Right hindlimb (tissue), 1 donor: ENCODE measurements around the gene MAD1L1.
"Not testable (repeated sequence)": the region's sequence is repeated elsewhere in the genome, so short reads cannot be mapped to it uniquely, and the experiment has no call there.

Source experiments
- DNase-seq: peaks from one replicate; pipeline ENCODE4 v3.0.0-alpha.2; 2018

The MAD1L1 gene

DNA sequence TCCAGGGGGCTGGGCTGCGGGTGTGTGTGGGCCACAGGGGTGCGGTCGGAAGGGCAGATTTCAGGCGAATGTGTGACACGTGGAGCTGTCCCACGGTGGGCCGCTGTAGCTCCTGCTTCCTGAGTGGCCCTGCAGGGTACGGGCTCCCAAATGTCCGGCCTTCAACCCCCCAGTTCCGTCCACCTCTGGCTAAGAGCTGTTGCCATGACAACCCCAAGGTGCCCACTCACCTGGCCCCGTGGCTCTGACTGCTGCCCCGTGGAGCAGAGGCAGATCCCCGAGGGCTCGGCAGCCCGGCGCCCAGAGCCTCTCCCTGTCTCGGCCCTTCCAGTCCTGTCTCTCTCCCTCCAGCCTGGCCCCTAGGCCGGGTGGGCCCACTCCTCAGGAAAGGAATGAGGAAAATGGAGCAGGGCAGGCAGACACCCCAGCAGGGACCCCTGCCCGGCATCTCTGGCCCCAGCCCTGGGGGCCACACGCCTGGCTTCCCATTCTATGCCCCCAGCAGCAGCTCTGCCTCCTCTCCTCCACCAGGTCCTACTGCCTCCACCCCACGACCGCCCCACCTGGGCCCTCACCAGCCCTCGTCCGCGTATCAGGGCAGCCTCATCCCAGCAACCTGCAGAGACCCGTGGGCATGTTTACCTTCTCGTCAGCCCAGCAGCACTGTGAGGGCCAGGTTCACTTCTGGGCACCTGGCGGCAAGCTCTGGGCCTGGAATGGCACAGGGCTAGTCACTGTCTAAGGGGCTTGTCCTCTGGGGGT, 347.1 kb downstream of the MAD1L1 start:
- no peak for DNase-seq

- no peak for DNase-seq
These were observed 348.0 kb downstream of the MAD1L1 start for GRCh38 chr7:1884583-1885350.

- DNase-seq, result no peak
These were observed 348.7 kb downstream of the MAD1L1 start for GRCh38 chr7:1883834-1884582.

DNA sequence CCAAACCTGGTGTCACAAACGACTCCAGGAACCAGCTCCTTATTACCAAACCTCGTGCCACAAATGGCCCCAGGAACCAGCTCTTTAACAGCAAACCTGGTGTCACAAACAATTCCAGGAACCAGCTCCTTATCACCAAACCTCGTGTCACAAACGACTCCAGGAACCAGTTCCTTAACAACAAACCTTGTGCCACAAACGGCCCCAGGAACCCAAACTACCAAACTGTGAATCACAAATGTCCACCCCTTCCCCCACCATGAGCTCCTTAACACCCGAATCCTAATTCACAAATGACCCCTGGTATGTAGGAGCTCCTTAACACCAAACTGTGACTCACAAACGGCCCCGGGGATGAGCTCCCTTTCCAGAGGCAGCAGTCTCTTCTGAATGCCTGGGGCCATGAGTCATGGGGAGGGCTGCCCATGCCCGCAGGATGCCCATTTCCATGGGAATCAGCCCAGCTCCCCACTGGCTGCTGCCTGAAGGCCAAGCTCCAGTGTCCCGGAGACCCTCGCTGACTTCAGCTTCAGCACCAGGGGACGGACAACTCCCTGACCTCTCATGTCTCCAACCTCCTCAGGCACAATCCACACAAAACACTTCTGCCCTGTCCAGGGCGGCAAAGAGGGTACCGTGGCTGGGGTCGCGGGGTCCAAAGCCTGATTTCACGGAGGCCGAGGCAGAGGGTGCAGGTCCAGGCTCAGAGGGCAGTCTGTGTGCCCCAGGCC, 349.5 kb downstream of the MAD1L1 start:
- no peak for DNase-seq

DNA sequence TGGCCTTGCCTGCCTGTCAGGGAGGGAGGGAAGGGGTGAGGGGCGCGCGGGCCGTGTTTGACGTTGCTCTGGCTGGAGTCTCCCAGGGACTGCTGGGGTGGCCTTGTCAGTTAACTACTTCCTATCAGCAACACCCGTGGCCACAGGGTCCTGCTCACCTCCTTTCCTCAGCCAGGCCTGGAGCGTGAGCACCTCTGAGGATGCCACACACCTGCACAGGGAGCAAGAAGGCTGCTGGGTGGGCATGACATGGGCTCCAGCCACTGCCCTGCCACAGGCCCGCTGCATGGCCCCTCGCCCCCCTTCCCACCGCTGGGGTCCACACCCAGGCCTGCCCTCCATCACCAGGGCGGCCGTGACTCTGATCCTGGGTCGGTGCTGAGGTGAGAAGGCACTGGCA, 350.3 kb downstream of the MAD1L1 start:
- DNase-seq, result no peak

- no peak for DNase-seq
These were observed 350.8 kb downstream of the MAD1L1 start for GRCh38 chr7:1881946-1882345.

DNA sequence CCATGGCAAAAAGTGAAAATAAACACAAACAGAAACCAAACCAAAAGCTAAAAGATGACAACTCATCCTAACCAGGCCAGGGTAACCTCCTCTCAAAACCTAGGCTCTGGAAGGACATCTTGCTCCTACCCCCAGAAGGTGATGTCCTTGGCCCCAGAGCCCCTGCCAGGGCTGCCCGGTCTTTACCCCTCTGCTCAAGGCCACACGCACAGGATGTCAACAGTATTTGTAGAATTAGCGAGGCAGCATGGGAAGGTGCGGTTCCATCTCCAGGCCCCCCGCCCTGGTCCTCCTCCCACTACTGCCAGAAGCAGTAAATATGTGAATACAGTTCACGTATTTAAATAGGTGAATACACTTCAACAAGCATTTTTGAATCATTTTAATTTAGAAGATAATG, 356.1 kb downstream of the MAD1L1 start:
- DNase-seq, result not testable (repeated sequence)

DNA sequence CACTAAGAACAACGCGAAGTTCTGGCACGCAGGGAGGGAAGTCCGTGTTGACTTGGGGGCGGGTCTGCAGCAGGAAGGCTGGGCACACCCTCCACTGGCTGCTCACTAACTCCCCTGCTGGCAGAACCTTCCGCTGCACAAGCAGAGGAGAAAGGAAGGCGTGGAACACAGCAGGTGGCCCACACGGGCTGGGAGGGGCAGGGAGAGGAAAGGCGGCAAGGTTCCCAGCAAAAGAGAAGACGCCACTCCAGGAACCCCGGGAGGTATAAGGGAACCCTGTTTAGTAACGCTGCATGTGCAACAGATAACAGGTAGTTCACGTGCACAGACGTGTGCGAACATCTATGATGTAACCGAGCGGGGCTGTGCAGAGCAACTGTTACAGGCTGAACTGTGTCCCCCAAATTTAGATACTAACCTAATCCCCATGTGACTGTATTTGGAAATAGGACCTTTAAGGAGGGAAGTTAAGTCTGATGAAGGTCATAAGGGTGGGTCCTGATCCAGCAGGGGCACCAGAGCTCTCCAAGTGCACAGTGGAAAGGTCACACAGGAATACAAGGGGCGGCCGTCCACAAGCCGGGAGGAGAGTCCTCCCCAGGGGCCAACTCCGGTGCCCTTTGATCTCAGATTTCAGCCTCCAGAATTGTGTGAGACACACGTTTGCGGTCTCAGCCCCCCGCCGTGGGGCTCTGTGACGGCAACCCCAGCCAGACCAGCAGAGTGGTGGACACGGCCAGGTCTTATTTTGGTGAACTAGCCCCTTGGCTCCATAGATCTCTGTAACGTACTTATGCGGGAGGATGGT, 357.1 kb downstream of the MAD1L1 start:
- not testable (repeated sequence) for DNase-seq

- not testable (repeated sequence) for DNase-seq
These were observed 358.0 kb downstream of the MAD1L1 start for GRCh38 chr7:1874590-1875391.

DNA sequence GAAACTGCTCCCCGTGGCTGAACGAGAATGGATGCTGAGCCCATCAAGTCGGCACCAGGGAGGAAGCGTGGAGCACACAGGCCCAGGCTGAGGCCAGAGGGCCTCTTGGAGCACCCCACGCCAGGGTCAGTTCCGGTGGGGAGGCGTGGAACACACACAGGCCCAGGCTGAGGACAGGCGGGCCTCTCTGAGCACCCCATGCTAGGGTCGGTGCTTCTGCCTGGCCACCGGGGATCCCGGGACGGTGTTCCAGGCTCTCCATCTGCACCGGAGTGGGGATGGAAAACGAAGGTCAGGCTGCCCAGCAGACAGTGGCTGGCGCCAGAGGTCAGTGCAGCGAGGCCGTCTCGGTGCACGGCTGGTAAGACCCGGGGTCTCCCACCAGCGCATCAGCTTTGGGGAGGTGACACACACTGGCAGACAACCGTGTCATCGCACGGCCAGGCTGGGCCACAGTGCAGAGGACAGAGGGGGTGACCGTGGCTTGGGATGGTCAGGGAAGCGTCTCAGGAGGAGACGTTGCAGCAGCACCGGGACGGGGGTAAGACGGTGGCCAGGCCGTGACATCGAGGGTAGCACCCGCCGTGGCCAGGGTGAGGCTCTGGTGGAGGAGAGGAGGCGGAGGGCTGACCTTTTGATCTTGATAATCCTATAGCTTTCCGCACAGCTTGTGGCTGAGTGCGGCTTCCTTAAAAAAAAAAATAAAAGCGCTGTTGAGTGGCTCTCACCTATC, 358.7 kb downstream of the MAD1L1 start:
- DNase-seq, result no peak

- DNase-seq, result no peak
These were observed 359.3 kb downstream of the MAD1L1 start for GRCh38 chr7:1873421-1873820.

- DNase-seq, result no peak
These were observed 359.7 kb downstream of the MAD1L1 start for GRCh38 chr7:1873070-1873405.

DNA sequence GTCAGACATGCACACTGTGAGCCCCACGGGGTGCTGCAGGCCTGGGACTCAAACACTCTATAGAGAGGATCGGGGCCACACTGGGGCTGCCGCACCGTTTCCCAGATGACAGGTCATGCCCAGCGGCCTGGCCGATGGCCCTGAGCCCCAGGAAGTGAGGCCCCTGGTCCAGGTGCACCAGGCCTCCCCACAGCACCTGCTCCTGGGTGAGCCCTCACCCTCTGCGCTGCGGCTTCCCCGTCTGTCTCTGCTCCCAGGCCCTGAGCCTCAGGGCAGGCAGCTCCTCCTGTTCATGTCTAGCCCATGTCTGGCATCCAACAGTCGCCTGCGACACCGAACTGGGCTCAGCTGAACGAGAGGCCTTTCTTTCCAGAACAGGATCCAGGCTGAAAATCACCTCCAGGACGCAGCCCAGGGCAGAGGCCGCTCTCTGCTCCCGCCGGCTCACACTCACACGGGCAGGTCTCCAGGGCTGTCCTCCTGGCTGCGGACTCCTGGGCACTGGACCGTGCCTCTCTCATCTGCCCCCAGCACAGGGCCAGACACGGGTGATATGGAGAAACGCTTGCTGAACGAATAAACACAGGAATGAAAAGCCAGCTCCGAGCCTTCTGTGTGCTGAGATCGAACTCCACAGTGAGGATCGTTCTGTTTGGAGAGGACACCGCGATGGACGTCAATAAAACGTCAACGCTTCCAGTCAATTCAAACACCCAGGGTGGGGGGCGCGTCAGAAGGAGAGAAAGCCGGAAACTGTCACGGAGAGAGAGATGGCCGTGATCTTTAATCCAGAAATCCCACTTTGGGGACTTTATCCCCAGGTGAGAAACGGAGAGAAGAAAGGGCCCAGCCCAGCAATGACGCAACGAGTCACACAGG, 360.3 kb downstream of the MAD1L1 start:
- no peak for DNase-seq

- DNase-seq, result no peak
These were observed 363.2 kb downstream of the MAD1L1 start for GRCh38 chr7:1869452-1870130.

DNA sequence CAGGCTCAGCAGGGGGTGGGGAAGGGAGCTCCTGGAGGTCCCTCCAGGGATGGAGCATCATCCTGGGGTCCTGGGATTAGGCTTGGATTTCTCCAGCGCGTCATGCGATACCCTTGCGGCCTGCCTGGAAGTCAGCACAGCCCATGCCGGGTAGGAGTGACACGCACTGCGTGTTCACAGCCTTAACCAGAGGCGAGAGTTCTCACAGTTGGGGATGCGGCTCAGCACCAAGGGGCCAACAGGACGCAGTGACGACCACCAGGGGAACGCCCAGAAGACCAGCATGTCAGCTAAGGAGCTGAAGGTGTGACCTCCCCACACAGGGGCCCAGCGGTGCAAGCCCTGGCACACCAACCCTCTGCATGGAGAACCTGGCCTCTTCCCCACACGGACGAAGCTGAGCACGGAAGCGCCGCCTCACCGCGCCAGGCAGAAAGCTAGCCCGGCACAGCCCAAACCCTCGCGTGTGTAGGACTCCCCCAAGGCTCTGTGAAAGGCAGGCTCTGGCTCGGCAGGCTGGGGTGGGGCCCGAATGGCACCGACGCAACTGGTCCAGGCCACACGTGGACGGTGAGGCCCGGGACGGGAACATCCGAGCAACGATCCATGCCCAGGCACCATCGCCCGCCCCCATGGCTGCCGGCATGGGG, 364.1 kb downstream of the MAD1L1 start:
- DNase-seq, result no peak

DNA sequence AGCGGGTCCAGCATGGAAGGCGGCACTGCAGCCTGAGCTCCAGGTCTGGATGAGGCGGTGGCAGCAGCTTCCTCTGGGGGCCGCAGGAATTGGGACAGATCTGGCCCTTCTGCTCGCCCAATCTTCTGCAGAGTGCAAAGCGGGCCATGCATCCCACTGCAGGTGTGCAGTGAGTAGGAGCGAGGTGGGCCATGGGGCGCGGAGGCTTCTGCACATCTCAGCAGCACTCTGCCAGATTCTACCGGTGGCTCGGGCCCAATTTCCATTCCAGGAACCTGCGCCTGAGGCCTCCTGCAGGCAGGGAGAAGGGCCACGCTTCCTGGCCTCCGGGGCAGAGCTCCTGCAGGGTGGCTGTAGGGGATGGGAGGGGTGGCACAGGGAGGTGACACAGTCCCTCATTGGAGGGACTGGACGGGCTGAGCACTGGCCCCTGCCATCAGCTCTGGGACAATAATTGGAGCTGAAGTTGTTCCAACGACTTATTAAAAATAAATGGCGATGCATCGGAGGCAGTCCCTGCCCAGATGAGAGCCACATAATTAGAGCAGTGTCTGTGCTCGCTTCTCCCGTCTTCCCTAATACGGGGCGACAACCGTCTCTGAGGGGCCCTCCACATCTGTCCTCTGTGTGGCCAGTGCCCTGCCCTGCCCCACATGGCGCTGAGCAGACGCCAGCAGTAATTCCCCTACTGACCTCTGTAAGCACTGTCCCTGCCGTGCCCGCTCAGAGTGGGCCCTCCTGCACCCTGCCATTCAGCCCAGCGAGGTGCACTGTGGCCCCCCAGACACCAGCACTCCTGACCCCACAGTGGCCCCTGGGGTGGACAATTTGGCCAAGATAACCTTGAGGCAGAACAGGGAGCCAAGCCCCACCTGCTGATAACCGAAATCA, 365.1 kb downstream of the MAD1L1 start:
- DNase-seq, result no peak

DNA sequence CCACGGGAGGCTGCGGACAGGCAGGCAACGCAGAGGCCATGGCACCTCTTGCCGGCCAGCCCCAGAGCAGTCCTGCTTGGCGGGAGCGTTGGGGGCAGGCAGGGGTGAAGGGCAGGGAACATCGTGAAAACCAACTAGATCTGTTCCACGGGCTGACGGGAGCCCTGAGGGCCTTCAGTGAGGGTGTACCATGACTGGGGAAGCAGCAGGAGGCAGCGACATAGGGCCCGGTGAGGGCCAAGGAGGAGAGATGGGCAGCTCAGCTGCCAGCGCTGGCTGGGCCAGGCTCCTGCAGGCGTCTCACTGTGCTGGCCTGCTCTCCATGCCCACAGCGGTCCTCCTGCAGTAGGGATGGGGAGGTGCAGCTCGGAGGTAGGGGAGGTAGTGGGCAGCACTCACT, 366.1 kb downstream of the MAD1L1 start:
- DNase-seq, result no peak
